NCI-H460 (cell line): Measurements from ENCODE around the gene DLX5. TPM values are rescaled to one million over a fixed set of nuclear protein-coding genes. Genes with fewer than 3 reads are reported as not detected.

Experiments
- DNase-seq: peaks from one replicate; pipeline ENCODE4 v3.0.0-alpha.2; 2016; ENCODE audit warnings: low read depth; ENCODE audit errors: extremely low read depth
- total RNA-seq: library from RNA; depleted of rRNA; stranded (reverse); fragments of >200 nt; shearing (Covaris generic); gene quantifications from 2 replicates; pipeline ENCODE4 v1.2.3, GENCODE V29; 2014

Gene DLX5
- total RNA-seq, 1 experiment from 2014 or later = not detected

DNA sequence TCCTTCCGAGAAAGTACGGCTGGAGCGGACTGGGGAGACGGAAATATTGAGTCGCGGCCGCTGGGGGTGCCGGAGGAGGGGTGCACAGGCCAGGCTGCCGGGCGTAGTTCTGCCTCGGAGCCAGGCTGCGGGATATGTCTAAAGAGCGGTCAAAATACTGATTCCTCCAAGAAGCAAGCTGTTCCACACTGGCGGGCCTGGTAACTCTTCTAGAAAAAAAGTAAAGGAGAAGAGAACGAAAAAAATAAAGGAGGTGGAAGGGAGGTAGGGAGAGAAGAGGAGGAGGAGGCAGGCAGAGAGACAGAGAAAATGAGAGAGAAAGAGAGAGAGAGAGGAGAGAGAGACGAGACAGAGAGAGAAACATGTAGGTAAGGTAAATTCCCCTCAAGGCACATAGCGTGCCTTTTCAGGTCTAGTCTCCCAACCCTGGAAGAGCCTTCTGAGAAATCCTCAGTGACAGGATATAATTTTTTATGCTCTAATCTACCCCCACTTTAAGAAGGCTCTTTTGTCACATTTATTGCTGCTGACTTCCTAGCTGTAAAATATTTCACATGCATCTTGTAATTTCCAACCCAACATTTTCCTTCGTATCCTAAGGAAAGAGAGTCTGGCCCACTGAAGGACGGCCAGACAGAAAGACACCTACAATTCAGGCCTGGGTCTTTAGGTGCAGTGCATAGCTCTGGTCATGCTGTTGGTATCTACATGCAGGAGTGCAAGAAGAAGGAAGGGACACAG is 5.7 kb downstream of the DLX5 start:
- no peak for DNase-seq

DNA sequence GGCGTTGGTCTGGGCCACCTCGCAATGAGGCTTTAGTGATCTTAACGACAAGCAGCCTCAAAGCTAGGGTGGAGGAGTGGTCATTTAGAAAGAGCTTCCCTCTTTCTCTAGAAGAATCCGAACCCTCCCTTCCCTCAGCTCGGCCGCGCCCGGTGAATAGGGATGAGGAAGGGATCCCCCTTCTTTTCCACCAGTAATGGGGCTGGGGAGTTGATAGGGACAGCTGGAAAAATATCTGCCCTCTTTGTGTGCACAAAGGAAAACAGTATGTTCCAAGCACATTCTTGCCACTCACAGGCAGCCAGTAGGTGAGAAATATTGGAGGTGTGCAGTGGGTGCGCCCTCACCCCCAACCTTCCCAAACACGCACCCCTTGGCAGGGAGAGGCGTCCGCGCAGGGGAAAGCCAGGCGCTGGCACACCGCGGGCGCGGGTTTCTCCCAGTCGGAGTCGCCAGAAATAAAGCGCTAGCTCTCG is 6.5 kb downstream of the DLX5 start:
- DNase-seq = no peak

DNA sequence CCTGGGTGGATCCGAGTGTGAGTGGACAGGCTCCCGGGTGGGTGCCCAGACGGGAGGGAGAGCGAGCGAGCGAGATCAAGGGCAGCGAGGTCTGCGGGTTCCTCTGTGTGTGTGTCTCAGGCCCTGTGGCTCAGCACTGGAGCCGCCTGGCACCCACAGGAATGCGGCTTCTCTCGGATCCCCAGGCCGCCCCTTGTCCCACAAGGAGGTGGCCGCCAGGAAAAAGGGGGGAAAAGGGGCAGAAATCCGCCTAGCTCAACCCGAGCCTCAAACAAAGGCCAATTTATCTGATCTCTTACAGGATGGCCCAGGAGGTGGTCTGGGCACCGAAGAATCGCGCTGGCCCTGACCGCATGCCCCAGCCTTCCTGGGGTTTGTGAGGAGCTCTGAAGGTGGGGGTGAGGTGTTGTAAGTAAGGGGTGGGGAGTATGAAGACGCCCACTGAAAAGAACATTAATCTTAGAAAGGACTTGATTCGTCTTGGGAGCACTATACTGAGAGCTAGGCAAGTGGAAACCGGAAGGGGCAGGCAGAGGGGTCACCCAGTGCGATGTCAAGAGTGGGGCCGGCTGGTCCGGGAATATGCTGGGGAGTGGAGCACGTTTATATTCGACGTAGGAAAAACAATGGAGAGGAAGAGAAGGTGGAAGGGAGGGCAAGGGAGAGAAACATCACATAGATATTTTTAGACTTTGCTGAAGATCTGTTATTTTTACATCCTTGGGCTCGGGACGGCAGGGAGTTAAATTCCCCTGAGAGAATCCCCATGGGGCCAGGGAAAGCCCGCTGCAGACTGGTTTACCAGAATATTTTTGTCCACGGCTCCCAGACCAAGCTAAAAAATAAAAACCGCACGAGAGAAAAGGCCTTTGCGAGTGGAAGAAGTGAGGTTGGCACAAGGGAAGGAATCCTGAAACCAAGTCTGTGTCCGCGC is 7.2 kb downstream of the DLX5 start:
- no peak for DNase-seq

DNA sequence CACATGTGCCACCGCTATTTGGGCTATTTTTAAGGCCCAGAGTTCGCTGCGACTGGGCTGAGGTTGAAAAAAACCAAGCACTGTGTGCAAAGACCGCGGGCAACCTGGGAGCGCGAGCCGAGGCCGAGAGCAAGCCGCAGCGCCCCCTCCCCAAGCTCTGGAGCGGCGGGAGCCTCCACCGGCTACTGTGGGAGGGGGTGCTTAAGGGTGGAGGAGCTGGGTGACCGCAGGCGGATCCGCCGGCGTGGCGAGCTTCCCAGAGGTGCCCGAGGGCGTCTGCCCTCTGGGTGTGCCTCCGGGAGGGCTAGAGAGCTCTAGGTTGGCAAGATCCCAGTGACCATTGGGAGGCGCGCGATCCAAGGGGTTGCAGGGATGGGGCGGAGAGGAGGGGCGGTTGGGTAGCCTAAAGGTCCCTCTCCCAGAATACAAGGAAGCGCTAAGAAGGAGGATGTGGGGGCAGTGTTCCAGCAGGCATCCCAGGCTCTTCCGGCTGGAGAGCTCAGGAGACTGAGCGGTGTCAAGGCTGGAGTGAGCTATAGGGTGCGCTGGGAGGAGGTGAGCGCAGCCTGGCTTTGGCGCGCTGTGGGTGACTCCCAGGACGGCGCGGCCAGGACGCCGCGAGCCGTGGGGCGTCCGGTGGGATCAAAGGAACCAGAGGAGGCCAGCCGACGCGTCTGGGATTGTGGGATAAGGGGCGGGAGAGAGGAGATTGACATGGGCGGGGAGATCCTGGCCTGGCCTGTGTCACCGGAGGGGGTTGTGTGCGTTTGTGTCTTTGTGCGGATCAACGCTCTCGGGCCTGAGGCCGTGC is 8.0 kb downstream of the DLX5 start:
- peak; percentile 25 for DNase-seq

DNA sequence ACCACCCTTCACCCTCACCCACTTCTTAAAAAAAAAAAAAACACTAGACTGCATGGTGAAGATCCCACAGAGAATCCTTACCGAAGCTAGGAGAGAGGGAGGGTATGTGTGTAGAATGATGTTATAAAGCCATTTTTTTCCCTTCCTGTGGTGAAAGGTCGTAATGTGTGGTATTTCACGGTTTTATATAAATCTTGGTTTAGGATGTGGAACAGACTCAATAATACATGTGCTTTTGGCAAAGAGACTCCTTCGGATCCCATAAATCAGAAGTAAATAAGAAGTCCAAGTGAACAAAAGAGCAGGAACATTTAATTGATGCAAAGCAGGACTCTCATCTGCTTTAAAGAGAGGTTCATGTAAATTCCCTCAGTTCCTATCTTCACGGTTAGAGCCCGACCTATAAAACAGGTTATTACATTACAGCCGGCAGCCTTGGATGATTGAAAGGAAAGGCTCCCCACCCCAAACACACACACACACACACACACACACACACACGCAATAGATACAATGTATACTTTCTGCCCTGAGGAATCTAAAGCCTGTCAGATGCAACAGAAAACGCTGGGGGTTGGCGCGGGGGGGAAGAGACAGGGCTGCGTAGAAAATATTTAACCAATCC is 8.8 kb downstream of the DLX5 start:
- no peak for DNase-seq

DNA sequence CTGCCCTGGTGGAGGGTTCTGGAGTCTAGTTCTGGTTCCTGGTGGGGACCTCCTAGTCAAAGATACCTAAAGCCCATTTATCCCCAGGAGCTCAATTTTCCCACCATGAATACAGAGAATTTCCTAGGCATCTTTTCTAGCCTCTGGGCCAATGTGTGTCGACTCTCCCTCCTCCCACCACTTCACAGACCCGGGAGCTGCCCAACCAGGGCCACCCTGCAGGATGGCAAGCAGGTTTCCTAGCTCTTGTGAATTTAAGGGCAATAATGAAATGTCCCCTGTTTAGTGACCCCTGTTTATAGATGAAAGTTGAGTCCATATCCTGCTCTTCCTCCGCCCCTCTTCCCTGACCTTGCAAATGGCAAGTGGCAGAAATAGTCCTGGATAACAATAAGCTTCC is 9.4 kb downstream of the DLX5 start:
- DNase-seq = no peak

DNA sequence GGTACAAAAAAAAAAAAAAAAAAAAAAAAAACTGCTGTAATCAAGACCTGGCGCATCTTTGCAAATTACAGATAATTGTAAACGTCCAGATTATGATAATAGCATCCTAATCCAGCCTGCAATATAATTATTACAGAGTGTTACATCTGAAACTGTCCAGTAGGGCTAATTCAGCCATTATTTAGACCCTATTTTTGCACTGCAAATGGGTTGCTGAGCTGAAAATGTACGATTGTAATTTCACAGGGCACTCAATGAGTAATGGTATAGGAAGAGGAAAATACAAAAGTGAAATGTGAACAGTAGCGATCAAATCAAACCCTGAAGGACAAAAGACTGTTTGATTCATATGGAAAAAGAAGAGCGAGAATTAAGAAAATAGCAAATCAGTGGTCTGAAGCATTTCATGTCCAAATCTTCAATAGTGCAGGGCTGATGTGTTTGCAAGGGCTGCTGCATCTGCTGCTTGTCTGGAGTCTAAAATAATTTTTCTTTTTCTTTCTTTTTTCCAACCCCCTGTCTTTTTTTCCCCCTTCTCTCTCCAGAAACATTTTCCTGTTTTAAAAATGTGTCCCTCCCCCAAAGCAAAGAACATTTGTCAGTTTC is 10.4 kb downstream of the DLX5 start:
- DNase-seq = no peak

DNA sequence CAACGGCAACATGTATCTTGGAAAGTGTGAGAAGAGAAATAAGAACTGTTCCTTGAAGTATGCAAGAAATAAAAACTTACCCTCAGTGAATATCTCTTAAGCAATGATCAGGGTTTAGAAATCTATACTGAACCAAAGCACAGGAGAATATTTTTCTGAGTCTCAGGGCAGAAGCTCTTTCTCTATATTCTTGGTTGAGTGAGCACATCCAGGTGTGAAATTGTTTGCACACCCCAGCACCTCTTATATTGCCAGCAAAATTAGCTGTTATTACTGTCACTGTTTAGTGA is 10.8 kb downstream of the DLX5 start:
- no peak for DNase-seq

DNA sequence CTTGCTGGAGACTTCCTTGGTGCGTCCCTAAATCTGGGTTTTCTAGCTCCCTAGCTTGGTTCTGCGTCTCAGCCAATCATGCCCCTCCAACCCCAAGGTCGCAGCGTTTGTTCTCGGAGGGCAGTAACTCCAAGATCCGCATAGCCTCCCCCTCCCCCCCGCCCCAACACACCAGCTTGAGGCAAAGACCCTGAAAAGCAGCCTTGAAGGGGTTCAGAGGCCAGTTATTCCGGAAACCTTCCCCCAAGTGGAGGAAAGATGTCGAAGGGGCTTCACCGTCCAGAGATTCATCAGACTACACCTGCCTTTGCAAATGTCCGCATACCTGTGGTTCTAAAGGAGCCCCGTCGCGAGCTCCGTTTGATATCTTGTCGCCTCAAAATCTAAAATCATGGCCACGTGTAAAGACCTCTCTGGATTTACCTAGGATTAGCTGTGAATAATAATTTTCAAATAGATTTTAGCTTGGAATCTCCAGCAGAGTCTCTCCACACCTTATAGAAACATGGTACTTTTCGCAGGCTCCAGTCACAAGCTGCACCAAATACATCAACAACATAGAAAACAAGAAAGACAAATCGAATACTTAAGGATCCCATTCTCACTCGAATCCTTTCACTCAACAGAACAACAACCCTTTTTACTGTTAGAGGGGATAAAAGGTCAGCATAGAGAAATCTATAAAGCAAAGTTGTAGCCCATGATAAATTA is 11.3 kb downstream of the DLX5 start:
- DNase-seq = no peak

DNA sequence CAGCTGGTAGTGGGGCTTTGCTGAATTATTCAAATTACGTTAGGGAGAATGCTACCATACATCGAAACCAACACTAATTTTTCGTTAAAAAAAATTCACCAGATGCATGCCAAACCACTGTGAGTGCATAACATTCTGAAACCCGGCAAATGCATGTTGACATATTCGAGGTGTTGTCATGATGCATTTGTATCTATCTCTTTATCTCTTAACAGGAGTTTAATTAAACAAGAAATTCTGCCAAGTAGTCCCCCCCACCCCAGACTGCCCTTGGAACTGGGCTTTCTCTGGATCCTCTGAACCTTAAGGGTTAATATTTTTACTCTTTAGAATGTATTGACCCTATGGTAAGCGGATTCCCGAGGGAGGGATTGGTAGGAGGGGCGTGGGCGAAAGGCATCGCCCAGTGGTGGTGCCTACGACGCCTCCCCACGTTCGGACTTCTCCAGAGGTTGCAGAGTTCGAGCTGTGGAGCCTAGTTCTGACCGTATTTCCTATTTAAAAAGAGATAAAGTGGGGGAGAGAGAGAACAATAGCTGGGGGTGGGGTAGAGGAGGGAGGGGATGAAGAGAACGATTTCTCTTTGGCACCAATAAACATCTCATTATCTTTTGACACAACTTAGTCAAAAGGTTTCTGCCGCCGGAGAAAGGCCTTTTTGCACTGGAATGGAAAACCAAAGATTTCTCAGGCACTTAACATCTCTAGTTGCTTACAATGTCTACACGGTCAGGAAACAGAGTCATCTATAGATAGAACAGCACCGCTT is 12.1 kb downstream of the DLX5 start:
- DNase-seq = no peak

DNA sequence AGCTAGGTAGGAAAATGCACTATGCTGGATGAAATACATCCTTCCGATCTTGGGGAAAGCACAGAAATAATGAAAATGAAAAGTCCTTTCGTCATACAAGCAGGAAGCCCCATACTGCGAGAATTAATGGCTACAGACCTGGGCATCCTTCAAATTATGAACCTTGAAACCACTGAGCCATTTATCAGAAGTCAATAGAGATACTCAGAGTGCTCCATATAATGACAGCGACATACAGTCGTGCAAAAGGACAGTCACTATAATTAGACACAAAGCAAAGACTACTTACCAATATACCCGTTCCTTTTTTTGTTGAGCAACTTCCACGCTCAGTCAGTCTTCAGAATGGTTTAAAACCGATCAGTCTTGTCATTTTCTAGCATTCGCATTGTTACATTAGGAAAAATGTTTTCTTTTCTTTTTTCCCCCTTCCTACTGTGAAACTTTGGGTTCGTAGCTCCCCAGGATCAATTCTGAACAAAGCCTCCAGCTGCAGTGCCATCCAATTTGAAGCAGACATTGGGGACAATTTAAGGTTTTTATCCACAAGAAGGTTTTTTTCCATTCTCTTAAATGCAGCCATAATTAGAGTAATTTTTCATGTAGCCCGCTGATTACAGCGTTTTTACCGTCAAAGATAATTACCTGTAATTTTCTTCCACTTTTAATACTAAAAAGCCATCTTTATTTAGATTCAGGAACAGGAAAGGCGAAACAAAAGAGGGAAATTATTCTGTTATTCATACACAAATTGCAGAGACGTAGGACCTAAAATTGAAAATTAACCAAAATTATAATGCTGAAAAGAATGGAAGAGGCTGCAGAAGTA is 12.9 kb downstream of the DLX5 start:
- DNase-seq = no peak

DNA sequence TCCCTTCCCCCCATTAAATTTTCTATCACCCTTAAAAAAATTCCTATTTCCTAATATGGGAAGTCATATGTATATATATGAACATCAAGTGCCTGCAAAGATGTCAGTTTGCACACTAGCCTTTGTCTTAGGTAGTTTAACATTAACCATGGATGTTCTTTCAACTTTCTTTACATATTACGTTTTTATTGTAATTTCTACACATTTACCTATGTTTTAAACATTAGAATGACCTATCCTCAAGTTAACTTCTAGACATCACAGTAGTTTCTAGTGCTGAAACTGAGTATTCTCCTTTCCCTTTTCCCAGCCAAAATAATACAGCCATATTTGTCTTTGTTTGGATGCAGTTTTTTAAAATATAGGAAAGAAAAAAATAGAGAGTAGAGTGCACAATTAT is 13.5 kb downstream of the DLX5 start:
- DNase-seq = no peak

DNA sequence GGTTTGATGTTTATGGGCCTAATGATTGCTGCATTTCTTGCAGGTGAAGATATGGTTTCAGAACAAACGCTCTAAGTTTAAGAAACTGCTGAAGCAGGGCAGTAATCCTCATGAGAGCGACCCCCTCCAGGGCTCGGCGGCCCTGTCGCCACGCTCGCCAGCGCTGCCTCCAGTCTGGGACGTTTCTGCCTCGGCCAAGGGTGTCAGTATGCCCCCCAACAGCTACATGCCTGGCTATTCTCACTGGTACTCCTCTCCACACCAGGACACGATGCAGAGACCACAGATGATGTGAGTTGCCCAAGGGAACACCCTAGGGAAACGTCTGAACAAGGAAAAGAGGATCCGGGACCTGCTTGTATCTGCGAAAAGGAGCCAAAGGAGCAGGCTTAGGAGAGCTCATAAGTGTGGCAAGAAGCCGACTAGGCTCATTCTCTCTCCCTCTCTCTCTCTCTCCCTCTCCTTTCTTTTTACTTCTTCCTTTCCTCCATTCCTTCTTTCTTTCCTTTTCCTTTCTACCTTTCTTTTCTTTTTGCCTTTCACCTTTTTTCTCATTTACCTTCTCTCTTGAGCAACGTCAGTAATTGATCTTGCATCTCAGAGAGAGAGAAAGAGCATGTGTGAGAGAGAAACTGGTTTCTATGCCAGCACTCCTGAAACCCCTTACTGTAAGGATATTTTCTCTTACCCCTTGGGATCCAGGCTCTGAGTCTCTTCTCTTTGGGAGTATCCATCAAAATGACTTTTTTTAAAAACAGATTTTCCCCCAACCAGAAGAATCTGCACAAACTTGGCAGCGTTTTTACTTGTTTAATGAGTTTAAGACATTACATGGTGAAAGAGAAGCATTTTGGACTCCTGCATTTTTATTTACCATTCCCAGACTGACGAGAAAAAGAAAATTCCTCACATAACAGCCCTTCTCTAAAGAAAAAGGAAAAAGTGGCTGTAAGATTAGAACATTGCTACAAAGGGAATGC is 14.6 kb downstream of the DLX5 start:
- no peak for DNase-seq

DNA sequence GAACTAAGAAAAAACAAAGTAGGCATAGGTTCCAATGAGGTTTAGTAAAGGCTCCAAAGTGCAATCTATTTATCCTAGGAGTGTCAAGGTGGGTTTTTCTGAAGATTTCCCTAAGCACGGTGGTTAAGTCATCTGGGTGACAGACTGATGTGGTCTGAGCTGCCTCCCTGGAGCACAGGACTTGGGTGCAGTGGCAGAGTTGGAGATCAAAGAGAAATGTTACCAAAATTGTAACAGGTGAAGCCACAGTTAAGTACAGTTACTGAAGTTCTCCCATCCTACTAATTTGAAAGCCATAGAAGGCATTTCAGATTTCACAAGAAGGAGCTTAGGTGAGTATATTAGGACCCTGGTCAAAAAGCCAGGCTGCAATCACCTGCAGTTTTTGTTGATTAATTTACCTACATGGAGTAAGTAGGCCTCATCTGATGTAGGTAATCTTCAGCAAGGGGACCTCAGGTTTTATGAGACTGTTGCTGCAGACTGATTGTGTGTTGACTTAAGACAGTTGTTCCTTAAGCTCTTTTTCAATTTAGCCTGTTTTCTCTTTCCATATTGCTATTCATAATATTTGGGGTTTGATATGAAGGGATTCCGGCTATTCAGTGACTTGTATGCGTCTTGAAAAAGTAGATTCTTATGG is 16.2 kb downstream of the DLX5 start:
- DNase-seq = no peak

DNA sequence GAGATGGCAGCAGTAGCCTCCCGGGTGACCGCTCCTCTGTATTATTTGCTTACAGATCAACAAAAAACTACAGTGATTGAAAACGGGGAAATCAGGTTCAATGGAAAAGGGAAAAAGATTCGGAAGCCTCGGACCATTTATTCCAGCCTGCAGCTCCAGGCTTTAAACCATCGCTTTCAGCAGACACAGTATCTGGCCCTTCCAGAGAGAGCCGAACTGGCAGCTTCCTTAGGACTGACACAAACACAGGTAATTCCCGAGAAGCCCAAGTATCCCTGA is 17.1 kb downstream of the DLX5 start:
- DNase-seq = no peak

DNA sequence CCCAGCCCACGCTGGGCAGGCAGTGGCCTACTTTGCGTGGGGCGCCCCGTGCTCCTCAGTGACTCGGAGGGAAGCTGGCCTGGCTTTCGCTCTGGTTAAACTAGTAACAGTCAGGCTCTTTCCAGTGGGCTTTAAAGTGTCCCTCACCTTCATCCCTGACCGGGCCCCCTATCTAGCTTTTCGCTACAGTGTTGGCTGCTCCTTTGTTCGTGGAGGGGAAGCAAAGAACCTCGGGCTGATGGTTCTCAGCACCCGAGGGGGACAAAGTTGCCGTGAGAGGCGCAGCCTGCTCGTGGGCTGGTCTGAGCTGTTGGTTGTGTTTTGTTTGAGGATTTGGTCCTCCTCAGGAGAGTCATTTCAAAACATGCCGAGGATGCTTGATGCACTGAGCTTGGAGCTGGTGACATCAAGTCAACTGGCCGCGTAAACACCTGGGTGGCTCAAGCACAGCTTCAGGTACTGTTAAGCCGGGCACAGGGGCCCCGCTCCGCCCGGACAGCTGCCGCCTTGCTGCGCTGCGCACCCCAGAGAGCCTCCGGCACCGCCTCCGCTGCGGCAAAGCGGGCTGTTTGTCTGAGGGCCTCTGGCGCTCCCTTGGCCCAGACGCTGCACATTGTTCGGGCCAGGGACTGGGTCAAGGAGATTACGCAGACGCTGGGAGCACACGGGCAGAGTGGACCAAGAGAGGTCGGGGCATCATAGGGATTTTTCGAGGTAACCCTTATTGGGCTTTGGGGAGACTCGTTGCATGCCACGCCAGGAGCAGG is 17.6 kb downstream of the DLX5 start:
- DNase-seq = no peak
